Activated T-cell treated with anti-CD3 and anti-CD28 coated beads, Interleukin-2, amount 50 U/mL, for 72 hours (primary cell): Measurements from ENCODE around the gene PPP1R14B. TPM values are rescaled to one million over a fixed set of nuclear protein-coding genes. Genes with fewer than 3 reads are reported as not detected.

ENCODE experiments used
- ATAC-seq, 2 donors: fragments of 150-1000 bp; cut with Tn5 transposase; replicated peaks in 1 of 2; 2 replicates each; pipeline ENCODE4 v1.10.0; 2021; ENCODE audit warnings: moderate library complexity in 2 of 2, mild to moderate bottlenecking in 1 of 2
- DNase-seq, 2 donors: peaks; one replicate each; pipeline ENCODE4 v3.0.0; 2021 to 2022; ENCODE audit warnings: mixed read lengths in 1 of 2
- H3K27ac Mint-ChIP-seq: one replicate; pipeline ENCODE4 v1.8.0; 2022; ENCODE audit warnings: mild to moderate bottlenecking, moderate library complexity, mixed read lengths
- H3K27me3 Mint-ChIP-seq: one replicate; pipeline ENCODE4 v1.8.0; 2022; ENCODE audit warnings: low read depth, mixed read lengths
- H3K36me3 Mint-ChIP-seq, 2 donors: one replicate each; pipeline ENCODE4 v1.8.0; 2022; ENCODE audit warnings: mixed read lengths in 2 of 2, mild to moderate bottlenecking in 1 of 2; ENCODE audit not compliant: insufficient read depth in 2 of 2
- H3K4me1 Mint-ChIP-seq: one replicate; pipeline ENCODE4 v1.8.0; 2022; ENCODE audit warnings: low read depth, mixed read lengths
- H3K4me3 Mint-ChIP-seq, 2 donors: one replicate each; pipeline ENCODE4 v1.8.0; 2022; ENCODE audit warnings: mild to moderate bottlenecking in 2 of 2, mixed read lengths in 2 of 2, moderate library complexity in 2 of 2
- H3K9me3 Mint-ChIP-seq, 2 donors: one replicate each; pipeline ENCODE4 v1.8.0; 2022; ENCODE audit warnings: mixed read lengths in 2 of 2
- total RNA-seq, 2 donors: library from RNA; stranded (reverse); gene quantifications; one replicate each; pipeline ENCODE4 v1.2.3, GENCODE V29; 2022

PPP1R14B gene
- total RNA-seq, 2 donors from 2014 or later: 121 to 149 TPM

- no peak for ATAC-seq
- Mint-ChIP-seq H3K27ac (no peak overlapping the region), H3K9me3 (no peaks in the 10 kb centered on the region), H3K27me3 (no peaks in the 10 kb centered on the region), H3K36me3 (peaks cover 1% of the 10 kb centered on the region in 2 donors), H3K4me1 (peaks cover 40% of the 10 kb centered on the region), H3K4me3 (peak overlapping the region; percentile 88 to 93)
- no peak for DNase-seq
Observed at GRCh38 chr11:64243236-64243854, 3.4 kb downstream of the PPP1R14B start.

DNA sequence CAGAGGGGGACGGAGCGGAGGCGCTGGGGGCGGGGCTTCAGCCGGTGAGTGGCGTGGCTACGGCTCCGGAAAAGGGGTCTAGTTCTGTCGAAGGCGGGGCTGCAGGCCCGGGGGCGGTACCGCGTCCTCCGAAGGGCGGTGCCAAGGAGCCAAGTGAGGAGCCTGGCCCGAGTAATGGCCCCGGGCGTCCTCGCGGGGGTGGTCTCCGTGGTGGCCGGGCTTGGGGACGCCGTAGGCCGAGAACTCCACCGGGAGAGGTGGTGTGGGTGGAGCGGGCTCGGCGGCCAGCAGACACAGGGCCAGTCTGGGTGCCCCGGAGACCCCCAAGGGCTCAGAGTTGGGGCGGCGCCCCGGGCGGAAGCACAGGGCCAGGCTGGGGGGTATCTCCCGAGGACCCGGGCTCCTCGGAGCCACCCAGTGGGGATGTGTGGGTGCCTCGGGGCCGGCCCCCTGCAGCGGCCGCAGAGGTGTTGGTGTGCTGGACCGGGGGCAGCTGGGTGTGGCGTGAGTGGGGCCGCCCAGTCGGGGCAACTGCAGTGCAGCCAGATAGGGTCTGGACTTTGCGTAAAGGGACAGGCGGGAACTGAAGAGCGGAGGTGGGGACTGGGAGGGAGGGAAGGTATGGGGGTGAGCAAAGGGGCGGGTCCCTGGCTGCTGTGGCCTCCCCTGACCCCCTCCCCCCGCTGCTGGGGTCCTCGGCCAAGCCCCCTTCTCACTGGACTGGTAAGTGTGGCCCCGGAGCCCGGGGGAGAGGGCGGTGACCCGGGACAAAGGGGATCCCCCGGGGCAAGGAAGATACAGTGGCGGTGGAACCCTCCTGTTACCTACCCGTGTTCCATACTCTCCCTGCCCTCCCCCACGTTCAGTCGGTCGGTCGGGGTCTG lies 5.0 kb downstream of the PPP1R14B start:
- DNase-seq (no peak), ATAC-seq (peak; percentile 5 to 8)
- Mint-ChIP-seq H3K4me1 (peaks cover 33% of the 10 kb centered on the region), H3K4me3 (peak overlapping the region; percentile 88 to 93), H3K27ac (peak overlapping the region; percentile 88), H3K9me3 (no peaks in the 10 kb centered on the region), H3K36me3 (peaks cover 1% of the 10 kb centered on the region in 2 donors), H3K27me3 (no peaks in the 10 kb centered on the region)

DNA sequence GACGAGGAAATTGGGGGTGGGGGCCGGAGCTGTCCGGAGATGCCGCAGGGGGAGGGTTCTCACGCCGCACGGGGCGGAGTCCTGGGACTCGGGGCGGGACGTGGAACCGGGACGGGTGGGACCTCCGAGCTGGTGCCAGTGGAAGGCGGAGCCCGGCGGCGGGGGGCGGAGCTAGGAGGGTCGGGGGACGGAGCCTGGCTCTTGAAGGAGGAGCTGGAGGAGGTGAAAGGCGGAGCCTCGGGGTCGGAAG lies 5.6 kb downstream of the PPP1R14B start:
- no peaks in the 10 kb centered on the region for H3K27me3 Mint-ChIP-seq
- H3K9me3 Mint-ChIP-seq: no peaks in the 10 kb centered on the region
- DNase-seq: peak; percentile 100
- peak; percentile 83 to 87 for ATAC-seq
- H3K27ac Mint-ChIP-seq: peak overlapping the region; percentile 88
- peaks cover 33% of the 10 kb centered on the region for H3K4me1 Mint-ChIP-seq
- H3K36me3 Mint-ChIP-seq: peaks cover 1% of the 10 kb centered on the region in 2 donors
- peak overlapping the region; percentile 88 to 93 for H3K4me3 Mint-ChIP-seq

DNA sequence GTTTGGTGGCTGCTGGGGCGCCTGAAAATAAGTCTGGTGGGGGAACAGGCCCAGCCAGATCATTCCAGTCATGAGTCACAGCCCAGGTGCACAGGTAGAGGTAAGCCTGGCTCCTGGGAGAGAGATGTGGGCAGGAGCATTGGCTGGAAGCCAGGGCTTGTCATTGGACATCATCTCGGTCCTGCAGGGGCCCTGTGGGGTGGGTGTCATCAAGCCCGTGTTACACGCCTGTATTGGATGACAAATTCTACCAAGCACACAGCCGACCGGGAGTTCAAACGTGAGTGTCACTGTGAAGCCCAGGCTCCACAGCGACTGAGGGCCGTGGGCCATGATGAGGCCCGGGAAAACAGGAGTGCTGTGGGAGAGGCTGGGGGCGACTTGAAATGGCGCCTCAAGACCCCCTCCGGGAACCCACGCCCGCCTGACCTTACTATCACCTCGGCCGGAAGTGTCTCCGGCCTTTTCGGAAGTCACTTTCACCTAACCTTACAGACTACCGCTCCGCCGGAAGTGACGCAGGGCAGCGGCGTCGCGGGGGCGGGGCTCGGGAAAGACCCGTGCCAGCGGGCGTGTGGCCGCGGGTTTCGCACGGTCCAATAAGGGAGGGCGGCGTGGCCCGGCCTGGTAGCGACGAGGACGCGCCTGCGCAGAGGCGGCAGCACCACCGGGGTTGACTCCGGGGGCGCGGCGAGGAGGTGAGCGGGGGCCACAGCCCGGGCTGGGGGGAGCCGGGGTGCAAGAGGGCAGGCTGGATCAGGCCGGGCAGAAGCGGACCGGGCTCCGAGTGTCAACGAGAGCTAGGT lies 6.1 kb downstream of the PPP1R14B start, which contains the start of gene FKBP2:
TSS of gene FKBP2 (plus strand) at position 661 of the 806 bp plus-strand sequence. CDS start 1,293 bp downstream, outside the sequence.
- ATAC-seq: peak; percentile 67 to 72
- no peaks in the 10 kb centered on the region for H3K9me3 Mint-ChIP-seq
- H3K4me1 Mint-ChIP-seq: peaks cover 35% of the 10 kb centered on the region
- H3K27ac Mint-ChIP-seq: peak within 1 kb of the TSS; percentile 96
- H3K36me3 Mint-ChIP-seq: peaks cover 1% of the 10 kb centered on the region in 2 donors
- DNase-seq: peak; percentile 99 to 100
- H3K4me3 Mint-ChIP-seq: peak within 1 kb of the TSS; percentile 88 to 93
- H3K27me3 Mint-ChIP-seq: no peaks in the 10 kb centered on the region

GRCh38 chr11:64239662-64240434 lies 6.9 kb downstream of the PPP1R14B start:
- Mint-ChIP-seq H3K9me3 (no peaks in the 10 kb centered on the region), H3K27me3 (no peaks in the 10 kb centered on the region), H3K4me1 (peaks cover 41% of the 10 kb centered on the region), H3K4me3 (peak overlapping the region; percentile 88 to 93), H3K27ac (peak overlapping the region; percentile 96), H3K36me3 (peaks cover 1% of the 10 kb centered on the region in 2 donors)
- ATAC-seq (no peak), DNase-seq (no peak)

- H3K4me3 Mint-ChIP-seq: no peak overlapping the region
Observed at GRCh38 chr11:64238999-64239398, 7.7 kb downstream of the PPP1R14B start.

GRCh38 chr11:64238076-64238475 lies 8.7 kb downstream of the PPP1R14B start:
- DNase-seq (no peak), ATAC-seq (no peak)
- Mint-ChIP-seq H3K4me3 (no peak overlapping the region), H3K4me1 (peaks cover 38% of the 10 kb centered on the region), H3K27ac (no peak overlapping the region), H3K27me3 (no peaks in the 10 kb centered on the region), H3K9me3 (no peaks in the 10 kb centered on the region), H3K36me3 (peaks cover 1% of the 10 kb centered on the region in 2 donors)

More at GRCh38 chr11:64238999-64239398, 7.7 kb downstream of the PPP1R14B start:
- H3K27ac Mint-ChIP-seq: peak overlapping the region; percentile 28
- no peaks in the 10 kb centered on the region for H3K27me3 Mint-ChIP-seq
- H3K9me3 Mint-ChIP-seq: no peaks in the 10 kb centered on the region
- H3K36me3 Mint-ChIP-seq: peaks cover 1% of the 10 kb centered on the region in 2 donors
- DNase-seq: no peak
- peaks cover 38% of the 10 kb centered on the region for H3K4me1 Mint-ChIP-seq
- ATAC-seq: no peak

- Mint-ChIP-seq H3K9me3 (no peaks in the 10 kb centered on the region), H3K36me3 (peaks cover 1% of the 10 kb centered on the region in 2 donors), H3K27ac (peak overlapping the region; percentile 65), H3K4me3 (no peak overlapping the region), H3K4me1 (peaks cover 36% of the 10 kb centered on the region), H3K27me3 (no peaks in the 10 kb centered on the region)
- DNase-seq (no peak), ATAC-seq (no peak)
Observed at GRCh38 chr11:64237484-64237951, 9.2 kb downstream of the PPP1R14B start.

DNA sequence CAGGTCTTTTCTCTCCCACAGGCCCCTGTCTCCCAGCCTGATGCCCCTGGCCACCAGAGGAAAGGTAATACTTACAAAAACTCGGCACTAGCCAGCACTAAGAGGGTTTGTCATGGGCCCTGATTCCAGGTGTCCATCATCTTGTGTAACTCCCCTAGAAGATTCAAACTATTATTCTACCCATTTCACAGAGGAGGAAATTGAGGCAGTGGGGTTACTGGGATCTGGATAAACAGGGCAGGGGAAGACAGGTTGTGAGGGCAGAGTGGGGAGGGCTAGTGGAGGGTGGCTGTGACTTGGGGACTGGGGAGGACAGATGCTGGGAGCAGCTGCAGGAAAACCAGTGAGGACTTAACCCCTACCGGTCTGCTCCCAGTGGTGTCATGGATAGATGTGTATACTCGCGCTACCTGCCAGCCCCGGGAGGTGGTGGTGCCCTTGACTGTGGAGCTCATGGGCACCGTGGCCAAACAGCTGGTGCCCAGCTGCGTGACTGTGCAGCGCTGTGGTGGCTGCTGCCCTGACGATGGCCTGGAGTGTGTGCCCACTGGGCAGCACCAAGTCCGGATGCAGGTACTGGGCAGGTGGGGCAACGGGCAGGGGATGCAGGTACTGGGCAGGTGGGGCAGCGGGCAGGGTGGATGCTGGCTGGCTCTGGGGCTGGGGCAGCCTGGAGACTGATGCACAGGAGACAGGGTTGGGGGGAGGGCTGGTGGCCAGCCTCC lies 11.1 kb downstream of the PPP1R14B start:
- no peaks in the 10 kb centered on the region for H3K27me3 Mint-ChIP-seq
- H3K36me3 Mint-ChIP-seq: no peaks in the 10 kb centered on the region
- ATAC-seq (no peak), DNase-seq (no peak)
- peak overlapping the region; percentile 44 for H3K27ac Mint-ChIP-seq
- no peaks in the 10 kb centered on the region for H3K9me3 Mint-ChIP-seq
- peaks cover 39% of the 10 kb centered on the region for H3K4me1 Mint-ChIP-seq
- peak overlapping the region; percentile 92 to 96 for H3K4me3 Mint-ChIP-seq

DNA sequence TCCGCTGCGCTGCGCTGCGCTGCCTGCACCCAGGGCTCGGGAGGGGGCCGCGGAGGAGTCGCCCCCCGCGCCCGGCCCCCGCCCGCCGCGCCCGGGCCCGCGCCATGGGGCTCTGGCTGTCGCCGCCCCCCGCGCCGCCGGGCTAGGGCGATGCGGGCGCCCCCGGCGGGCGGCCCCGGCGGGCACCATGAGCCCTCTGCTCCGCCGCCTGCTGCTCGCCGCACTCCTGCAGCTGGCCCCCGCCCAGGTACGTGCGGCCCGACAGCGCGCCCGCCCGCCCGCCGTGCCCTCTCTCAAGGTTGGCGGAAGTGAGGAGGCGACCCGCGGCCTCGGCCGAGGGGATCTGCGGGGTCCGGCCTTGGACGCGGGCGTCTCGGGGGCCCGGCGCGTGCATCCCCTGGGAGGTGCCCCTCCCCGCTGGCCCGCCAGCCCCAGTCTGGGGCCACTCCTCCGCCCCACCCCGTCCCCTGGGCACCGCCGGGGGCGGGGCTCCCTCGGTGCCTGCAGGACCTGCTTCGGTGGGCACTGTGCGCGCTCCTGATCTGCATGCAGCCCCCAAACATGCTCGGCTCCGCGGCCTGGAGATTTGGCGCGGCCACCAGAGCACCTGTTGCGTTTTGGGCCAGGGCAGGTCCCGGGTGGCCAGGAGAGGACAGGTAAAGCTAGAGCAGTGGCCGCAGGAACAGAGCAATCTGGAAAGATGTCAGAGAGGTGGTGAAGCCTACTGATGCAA lies 11.9 kb downstream of the PPP1R14B start:
- DNase-seq (peak; percentile 63 to 68), ATAC-seq (peak; percentile 61 to 64)
- Mint-ChIP-seq H3K4me3 (peak overlapping the region; percentile 92 to 96), H3K36me3 (no peaks in the 10 kb centered on the region), H3K4me1 (peaks cover 34% of the 10 kb centered on the region), H3K9me3 (no peaks in the 10 kb centered on the region), H3K27me3 (no peaks in the 10 kb centered on the region), H3K27ac (no peak overlapping the region)

DNA sequence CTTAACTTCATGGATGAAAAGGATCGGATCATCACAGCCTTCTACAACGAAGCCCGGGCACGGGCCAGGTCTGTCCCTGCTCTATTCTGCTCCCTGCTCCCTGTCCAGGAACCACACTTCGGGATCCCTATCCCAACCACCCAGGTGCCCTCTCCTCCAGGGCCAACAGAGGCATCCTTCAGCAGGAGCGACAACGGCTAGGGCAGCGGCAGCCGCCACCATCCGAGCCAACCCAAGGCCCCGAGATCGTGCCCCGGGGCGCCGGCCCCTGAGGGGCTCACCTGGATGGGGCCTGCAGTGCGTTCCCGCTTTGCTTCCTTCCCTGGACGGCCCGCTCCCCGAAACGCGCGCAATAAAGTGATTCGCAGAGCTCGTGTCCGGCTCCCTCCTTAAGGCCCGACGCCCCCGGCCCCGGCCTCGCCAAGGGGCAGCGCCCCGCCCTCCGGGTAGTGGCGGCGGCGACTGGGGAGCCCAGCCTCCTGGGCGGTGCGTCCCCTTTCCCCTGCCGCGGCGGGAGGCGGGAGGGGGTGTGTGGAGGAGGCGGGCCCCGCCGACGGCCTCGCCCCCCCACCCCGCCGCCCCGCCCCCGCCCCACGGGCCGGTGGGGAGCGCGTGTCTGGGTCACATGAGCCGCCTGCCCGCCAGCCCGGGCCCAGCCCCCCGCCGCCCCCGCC lies 12.7 kb downstream of the PPP1R14B start, which contains the start of gene VEGFB:
TSS of gene VEGFB (plus strand) at position 672 of the 674 bp plus-strand sequence. CDS start 250 bp downstream, outside the sequence.
- H3K27ac Mint-ChIP-seq: peak within 1 kb of the TSS; percentile 44
- DNase-seq (peak; percentile 81), ATAC-seq (peak; percentile 61 to 64)
- no peaks in the 10 kb centered on the region for H3K27me3 Mint-ChIP-seq
- peaks cover 38% of the 10 kb centered on the region for H3K4me1 Mint-ChIP-seq
- no peaks in the 10 kb centered on the region for H3K9me3 Mint-ChIP-seq
- peak within 1 kb of the TSS; percentile 92 to 96 for H3K4me3 Mint-ChIP-seq
- H3K36me3 Mint-ChIP-seq: no peaks in the 10 kb centered on the region
